ENCODE results near the gene PREX1.

DNA sequence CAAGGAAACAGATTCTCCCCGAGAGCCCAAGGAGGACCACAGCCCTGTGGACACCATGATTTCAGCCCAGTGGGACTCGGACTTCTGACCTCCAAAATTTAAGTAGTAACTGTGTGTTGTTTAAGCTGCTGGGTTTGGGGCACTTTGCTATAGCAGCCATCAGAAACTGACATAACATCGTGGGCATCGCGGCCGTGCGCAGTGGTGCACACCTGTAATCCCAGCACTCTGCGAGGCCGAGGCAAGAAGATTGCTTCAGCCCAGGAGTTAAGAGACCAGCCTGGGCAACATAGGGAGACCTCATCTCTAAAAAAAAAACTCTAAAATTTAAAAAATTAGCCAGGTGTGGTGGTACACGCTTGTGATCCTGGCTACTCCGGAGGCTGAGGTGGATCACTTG is 175.8 kb downstream of the PREX1 start:
- TF ChIP-seq POLR2A (IDR thresholded peaks at IDR 0.05; ENCODE audit: extremely low read depth, insufficient read length): no peak
- TF ChIP-seq, protein P1, sequence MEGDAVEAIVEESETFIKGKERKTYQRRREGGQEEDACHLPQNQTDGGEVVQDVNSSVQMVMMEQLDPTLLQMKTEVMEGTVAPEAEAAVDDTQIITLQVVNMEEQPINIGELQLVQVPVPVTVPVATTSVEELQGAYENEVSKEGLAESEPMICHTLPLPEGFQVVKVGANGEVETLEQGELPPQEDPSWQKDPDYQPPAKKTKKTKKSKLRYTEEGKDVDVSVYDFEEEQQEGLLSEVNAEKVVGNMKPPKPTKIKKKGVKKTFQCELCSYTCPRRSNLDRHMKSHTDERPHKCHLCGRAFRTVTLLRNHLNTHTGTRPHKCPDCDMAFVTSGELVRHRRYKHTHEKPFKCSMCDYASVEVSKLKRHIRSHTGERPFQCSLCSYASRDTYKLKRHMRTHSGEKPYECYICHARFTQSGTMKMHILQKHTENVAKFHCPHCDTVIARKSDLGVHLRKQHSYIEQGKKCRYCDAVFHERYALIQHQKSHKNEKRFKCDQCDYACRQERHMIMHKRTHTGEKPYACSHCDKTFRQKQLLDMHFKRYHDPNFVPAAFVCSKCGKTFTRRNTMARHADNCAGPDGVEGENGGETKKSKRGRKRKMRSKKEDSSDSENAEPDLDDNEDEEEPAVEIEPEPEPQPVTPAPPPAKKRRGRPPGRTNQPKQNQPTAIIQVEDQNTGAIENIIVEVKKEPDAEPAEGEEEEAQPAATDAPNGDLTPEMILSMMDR (IDR thresholded peaks at IDR 0.05; ENCODE audit: low read depth, low read length): no peak
- no peak for TF ChIP-seq MYC (IDR thresholded peaks at IDR 0.05; ENCODE audit: low read depth, low read length)
- TF ChIP-seq, protein P2, sequence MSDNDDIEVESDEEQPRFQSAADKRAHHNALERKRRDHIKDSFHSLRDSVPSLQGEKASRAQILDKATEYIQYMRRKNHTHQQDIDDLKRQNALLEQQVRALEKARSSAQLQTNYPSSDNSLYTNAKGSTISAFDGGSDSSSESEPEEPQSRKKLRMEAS (IDR thresholded peaks at IDR 0.05; ENCODE audit: low read depth, low read length): no peak
